GM06990 (cell line): Measurements from ENCODE around the gene TRMT10A.
"Not testable (repeated sequence)": the region's sequence is repeated elsewhere in the genome, so short reads cannot be mapped to it uniquely, and the experiment has no call there.

Experiments used
- DNase-seq: peaks from one replicate; pipeline ENCODE4 v3.0.0-alpha.2; 2011; ENCODE audit not compliant: insufficient read length; ENCODE audit errors: extremely low read depth
- H3K27me3 ChIP-seq: replicated peaks from 2 replicates; pipeline ENCODE4 v1.6.0; 2011; ENCODE audit warnings: low read length; ENCODE audit not compliant: control insufficient read depth, insufficient read depth
- H3K36me3 ChIP-seq: 2 replicates; pipeline ENCODE4 v1.5.1; 2011; ENCODE audit warnings: low read length; ENCODE audit not compliant: control insufficient read depth, insufficient read depth
- H3K4me3 ChIP-seq: replicated peaks from 2 replicates; pipeline ENCODE4 v1.5.1; 2011; ENCODE audit warnings: low read depth, mild to moderate bottlenecking, control low read depth, low read length
- TF ChIP-seq, protein P1 (sequence below): IDR thresholded peaks from 2 replicates; pipeline ENCODE4 v1.5.1; 2011; ENCODE audit warnings: low read length, control low read depth, mild to moderate bottlenecking, inconsistent platforms; ENCODE audit not compliant: insufficient read depth, poor library complexity, severe bottlenecking

TRMT10A gene

DNA sequence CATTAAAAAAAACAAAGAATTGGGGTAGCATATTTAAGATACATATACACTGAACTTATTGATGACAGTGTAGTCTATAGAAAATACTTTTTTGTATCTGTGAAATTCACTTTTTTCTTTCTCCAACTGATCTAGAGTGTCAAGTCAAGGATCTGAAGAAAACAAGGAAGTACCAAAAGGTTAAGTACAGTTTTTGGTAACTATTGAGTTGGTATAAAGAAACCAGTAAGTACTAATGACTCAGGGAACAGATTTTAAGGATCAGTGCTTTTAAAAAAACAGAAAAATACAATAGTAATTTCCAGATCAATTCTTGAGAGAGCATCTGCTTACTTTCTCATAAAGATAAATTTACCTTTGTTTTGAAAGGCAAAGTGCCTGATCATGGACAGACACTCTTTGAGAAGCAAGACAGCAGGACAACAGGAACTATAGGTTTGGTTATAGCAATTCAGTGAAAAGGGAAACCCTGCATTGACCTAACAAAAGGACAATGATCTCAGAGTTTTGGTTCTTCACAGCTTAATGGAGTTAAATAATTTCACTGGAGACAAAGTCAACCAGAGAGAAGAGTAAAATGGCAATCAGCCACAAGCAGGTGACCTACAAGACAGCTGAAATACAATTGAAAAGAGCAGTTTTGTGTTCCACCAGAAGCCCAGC is 23.4 kb downstream of the TRMT10A start:
- TF ChIP-seq, protein P1, sequence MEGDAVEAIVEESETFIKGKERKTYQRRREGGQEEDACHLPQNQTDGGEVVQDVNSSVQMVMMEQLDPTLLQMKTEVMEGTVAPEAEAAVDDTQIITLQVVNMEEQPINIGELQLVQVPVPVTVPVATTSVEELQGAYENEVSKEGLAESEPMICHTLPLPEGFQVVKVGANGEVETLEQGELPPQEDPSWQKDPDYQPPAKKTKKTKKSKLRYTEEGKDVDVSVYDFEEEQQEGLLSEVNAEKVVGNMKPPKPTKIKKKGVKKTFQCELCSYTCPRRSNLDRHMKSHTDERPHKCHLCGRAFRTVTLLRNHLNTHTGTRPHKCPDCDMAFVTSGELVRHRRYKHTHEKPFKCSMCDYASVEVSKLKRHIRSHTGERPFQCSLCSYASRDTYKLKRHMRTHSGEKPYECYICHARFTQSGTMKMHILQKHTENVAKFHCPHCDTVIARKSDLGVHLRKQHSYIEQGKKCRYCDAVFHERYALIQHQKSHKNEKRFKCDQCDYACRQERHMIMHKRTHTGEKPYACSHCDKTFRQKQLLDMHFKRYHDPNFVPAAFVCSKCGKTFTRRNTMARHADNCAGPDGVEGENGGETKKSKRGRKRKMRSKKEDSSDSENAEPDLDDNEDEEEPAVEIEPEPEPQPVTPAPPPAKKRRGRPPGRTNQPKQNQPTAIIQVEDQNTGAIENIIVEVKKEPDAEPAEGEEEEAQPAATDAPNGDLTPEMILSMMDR, result no peak
- no peaks in the 10 kb centered on the region for H3K27me3 ChIP-seq
- no peak overlapping the region for H3K4me3 ChIP-seq
- no peaks in the 10 kb centered on the region for H3K36me3 ChIP-seq
- DNase-seq, result no peak

DNA sequence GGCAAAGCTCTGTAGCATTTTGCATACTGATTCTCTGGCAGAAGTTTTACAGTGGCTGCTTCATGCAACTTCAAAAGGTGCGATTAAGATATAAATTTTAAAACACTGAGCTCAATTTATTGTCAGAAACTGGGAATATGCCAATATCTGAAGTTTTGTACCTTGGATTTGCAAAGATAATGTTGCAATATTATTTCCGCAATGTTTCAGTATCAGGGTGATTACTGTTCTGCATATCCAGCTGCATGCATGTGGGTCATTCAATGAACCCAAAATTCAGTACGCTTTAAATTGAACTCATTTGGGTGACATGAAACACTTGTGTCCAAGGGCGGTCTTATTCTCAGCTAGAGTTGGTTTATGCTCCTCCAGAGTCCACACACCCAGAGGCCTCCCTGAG is 26.2 kb downstream of the TRMT10A start:
- no peak for DNase-seq
- TF ChIP-seq, protein P1, result no peak
- H3K27me3 ChIP-seq, result no peaks in the 10 kb centered on the region
- H3K36me3 ChIP-seq, result no peaks in the 10 kb centered on the region
- H3K4me3 ChIP-seq, result no peak overlapping the region

DNA sequence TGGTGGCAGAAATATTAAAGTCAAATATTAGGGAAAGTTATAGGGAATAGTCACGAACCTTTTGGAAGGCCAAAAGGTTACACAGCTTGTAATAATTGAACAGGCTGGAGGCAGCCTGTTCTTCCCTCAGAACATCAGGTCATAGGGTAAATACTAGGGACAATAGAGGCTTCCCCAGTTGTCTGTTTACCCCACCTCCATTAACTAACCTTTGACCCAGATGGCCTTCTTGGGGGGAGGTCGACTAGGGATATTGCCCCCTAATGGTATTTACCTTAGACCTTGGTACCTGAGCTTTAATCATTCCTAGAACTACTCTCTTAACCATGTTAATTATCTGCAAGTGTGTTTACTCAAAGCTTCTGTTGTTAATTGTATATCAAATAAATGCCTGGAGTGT is 27.0 kb downstream of the TRMT10A start:
- TF ChIP-seq, protein P1, result no peak
- H3K27me3 ChIP-seq, result no peaks in the 10 kb centered on the region
- no peak overlapping the region for H3K4me3 ChIP-seq
- no peaks in the 10 kb centered on the region for H3K36me3 ChIP-seq
- no peak for DNase-seq

DNA sequence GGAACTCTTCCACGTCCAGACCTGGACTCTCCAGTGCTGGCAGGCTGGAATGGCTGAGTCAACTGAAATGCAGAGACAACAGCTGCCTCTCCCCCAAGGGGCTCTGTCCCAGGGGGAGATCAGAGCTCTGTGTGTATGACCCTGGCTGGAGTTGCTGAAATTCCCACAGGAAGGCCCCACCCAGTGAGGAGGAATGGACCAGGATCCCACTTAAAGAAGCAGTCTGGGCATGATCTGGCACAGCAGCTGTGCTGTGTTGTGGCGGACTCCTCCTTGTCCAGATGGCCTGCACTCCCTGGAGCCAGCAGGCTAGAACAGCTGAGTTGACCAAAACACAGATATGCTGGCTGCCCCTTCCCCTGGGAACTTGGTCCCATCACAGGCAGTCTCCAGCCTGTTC is 27.6 kb downstream of the TRMT10A start:
- no peaks in the 10 kb centered on the region for H3K27me3 ChIP-seq
- H3K36me3 ChIP-seq, result no peaks in the 10 kb centered on the region
- no peak for DNase-seq
- H3K4me3 ChIP-seq, result no peak overlapping the region
- TF ChIP-seq, protein P1, result no peak

DNA sequence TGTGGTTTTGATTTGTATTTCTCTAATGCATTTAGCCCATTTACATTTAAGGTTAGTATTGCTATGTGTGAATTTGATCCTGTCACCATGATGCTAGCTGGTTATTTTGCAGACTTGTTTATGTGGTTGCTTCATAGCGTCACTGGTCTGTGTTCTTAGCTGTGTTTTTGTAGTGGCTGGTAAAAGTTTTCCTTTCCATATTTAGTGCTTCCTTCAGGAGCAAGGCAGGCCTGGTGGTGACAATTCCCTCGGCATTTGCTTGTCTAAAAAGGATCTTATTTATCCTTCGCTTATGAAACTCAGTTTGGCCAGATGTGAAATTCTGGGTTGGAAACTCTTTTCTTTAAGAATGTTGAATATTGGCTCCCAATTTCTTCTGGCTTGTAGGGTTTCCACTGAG is 29.1 kb downstream of the TRMT10A start:
- not testable (repeated sequence) for H3K36me3 ChIP-seq, H3K4me3 ChIP-seq, DNase-seq, H3K27me3 ChIP-seq

DNA sequence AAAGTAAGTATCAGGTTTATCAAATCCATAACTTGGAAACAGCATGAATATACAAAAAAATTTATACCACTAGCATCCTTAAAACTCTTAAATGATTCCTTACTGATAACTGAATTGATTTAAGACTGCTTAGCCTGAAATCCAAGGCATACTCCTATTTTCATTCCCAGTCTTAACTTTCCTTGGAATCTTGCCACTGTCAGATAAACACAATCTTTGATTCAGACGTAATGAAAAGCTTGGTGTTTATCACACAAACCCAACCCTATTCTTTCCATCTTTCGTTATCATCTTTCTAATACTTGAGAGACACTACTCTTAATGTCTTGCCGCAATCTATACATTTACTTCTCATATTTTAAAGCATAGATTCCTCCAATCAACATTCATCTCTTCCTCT is 33.9 kb downstream of the TRMT10A start:
- Histone ChIP-seq H3K36me3 (no peaks in the 10 kb centered on the region), H3K27me3 (no peaks in the 10 kb centered on the region), H3K4me3 (no peak overlapping the region)
- TF ChIP-seq, protein P1, result no peak
- no peak for DNase-seq
